ENCODE measurements around the gene GDA.
"Not testable (repeated sequence)": the region's sequence is repeated elsewhere in the genome, so short reads cannot be mapped to it uniquely, and the experiment has no call there.

The GDA gene

GRCh38 chr9:72274916-72275315 lies 125.7 kb downstream of the GDA start:
- no peak for DNase-seq

GRCh38 chr9:72276429-72276828 lies 127.2 kb downstream of the GDA start:
- no peak for DNase-seq

- DNase-seq: no peak
Observed at GRCh38 chr9:72278959-72279358, 129.7 kb downstream of the GDA start.

GRCh38 chr9:72280913-72281500 lies 131.8 kb downstream of the GDA start:
- DNase-seq: peak in 41 of 51 donors; percentile 2 to 75 (median 37)

GRCh38 chr9:72289401-72289800 lies 140.2 kb downstream of the GDA start:
- DNase-seq: no peak

- no peak for DNase-seq
Observed at GRCh38 chr9:72290311-72290710, 141.1 kb downstream of the GDA start.

- not testable (repeated sequence) for DNase-seq
Observed at GRCh38 chr9:72291576-72291975, 142.3 kb downstream of the GDA start.

GRCh38 chr9:72292256-72292682 lies 143.0 kb downstream of the GDA start:
- DNase-seq: peak in 1 of 51 donors; percentile 43

GRCh38 chr9:72292874-72293607 lies 143.8 kb downstream of the GDA start:
- peak in 2 of 51 donors; percentile 4 to 7 for DNase-seq

- DNase-seq: no peak
Observed at GRCh38 chr9:72294936-72295335, 145.7 kb downstream of the GDA start.

- no peak for DNase-seq
Observed at GRCh38 chr9:72297516-72297915, 148.3 kb downstream of the GDA start.

GRCh38 chr9:72299017-72299603 lies 149.9 kb downstream of the GDA start:
- DNase-seq: no peak

GRCh38 chr9:72300873-72301272 lies 151.6 kb downstream of the GDA start:
- DNase-seq: no peak
